Activated B cell treated with CpG ODN at 0.5 μM for 24 hours (primary cell): ENCODE measurements around the gene CASTOR1. TPM values are rescaled to one million over a fixed set of nuclear protein-coding genes. Genes with fewer than 3 reads are reported as not detected.

Experiments used
- ATAC-seq: fragments of 200-7000 bp; cut with Tn5 transposase; one replicate; pipeline ENCODE4 v1.10.0; 2021; ENCODE audit warnings: low read depth, mild to moderate bottlenecking, moderate library complexity
- CTCF ChIA-PET: fragments of 350-600 bp; sonication (Branson Sonifier 250); formaldehyde crosslinking; loops from one replicate; lab custom pipeline; 2021; ENCODE audit warnings: antibody characterized with exemption; lab: Charles Lee
- POLR2A ChIA-PET: fragments of 350-600 bp; sonication (Branson Sonifier 250); formaldehyde crosslinking; loops from one replicate; lab custom pipeline; 2021; ENCODE audit warnings: antibody characterized with exemption; lab: Charles Lee
- DNase-seq: peaks from one replicate; pipeline ENCODE4 v3.0.0; 2022
- H3K27ac Mint-ChIP-seq: one replicate; pipeline ENCODE4 v1.8.0; 2020; ENCODE audit warnings: mixed read lengths
- H3K27me3 Mint-ChIP-seq: one replicate; pipeline ENCODE4 v1.8.0; 2021; ENCODE audit warnings: mixed read lengths
- H3K36me3 Mint-ChIP-seq: one replicate; pipeline ENCODE4 v1.8.0; 2021; ENCODE audit warnings: low read depth, mixed read lengths
- H3K4me1 Mint-ChIP-seq: one replicate; pipeline ENCODE4 v1.8.0; 2021; ENCODE audit warnings: mixed read lengths
- H3K4me3 Mint-ChIP-seq: one replicate; pipeline ENCODE4 v1.8.0; 2020; ENCODE audit warnings: mild to moderate bottlenecking, mixed read lengths
- H3K9me3 Mint-ChIP-seq: one replicate; pipeline ENCODE4 v1.8.0; 2020; ENCODE audit warnings: mixed read lengths
- intact Hi-C: fragments of 100-400 bp; cut with micrococcal nuclease; formaldehyde crosslinking; loops from one replicate; pipeline ENCODE4 v1.15.1; 2024
- total RNA-seq: library from RNA; stranded (reverse); gene quantifications from 2 replicates; pipeline ENCODE4 v1.2.3, GENCODE V29; 2022
- TF ChIP-seq, protein P1 (sequence below): fragments of 200-600 bp; IDR thresholded peaks from one replicate; pipeline ENCODE4 v1.8.0; 2022; ENCODE audit warnings: antibody characterized with exemption, mild to moderate bottlenecking

CASTOR1 gene
- total RNA-seq, 1 donor from 2014 or later, result 2.4 TPM

DNA sequence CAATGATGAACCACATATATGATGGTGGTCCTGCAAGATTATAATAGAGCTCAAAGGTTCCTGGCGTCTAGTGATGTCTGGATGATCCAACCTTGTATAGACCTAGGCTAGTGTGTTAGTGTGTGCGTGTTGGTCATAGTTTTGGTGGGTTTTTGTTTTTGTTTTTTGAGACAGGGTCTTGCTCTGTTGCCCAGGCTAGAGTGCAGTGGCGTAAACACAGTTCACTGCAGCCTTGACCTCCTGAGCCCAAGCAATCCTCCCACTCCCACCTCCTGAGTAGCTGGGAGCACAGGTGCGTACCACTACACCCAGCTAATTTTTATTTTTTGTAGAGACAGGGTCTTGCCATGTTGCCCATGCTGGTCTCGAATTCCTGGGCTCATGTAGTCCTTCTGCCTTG lies 9.4 kb downstream of the CASTOR1 start:
- ATAC-seq, result no peak
- TF ChIP-seq, protein P1, sequence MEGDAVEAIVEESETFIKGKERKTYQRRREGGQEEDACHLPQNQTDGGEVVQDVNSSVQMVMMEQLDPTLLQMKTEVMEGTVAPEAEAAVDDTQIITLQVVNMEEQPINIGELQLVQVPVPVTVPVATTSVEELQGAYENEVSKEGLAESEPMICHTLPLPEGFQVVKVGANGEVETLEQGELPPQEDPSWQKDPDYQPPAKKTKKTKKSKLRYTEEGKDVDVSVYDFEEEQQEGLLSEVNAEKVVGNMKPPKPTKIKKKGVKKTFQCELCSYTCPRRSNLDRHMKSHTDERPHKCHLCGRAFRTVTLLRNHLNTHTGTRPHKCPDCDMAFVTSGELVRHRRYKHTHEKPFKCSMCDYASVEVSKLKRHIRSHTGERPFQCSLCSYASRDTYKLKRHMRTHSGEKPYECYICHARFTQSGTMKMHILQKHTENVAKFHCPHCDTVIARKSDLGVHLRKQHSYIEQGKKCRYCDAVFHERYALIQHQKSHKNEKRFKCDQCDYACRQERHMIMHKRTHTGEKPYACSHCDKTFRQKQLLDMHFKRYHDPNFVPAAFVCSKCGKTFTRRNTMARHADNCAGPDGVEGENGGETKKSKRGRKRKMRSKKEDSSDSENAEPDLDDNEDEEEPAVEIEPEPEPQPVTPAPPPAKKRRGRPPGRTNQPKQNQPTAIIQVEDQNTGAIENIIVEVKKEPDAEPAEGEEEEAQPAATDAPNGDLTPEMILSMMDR, result no peak
- H3K27me3 Mint-ChIP-seq, result peaks cover 25% of the 10 kb centered on the region
- no peak overlapping the region for H3K27ac Mint-ChIP-seq
- ChIA-PET CTCF (interaction anchor here (0.7 to 1.9 kb wide), 2 partner anchors 17 to 108 kb away, joined by 5 read pairs; no protein-coding TSS in a partner anchor), POLR2A (interaction anchor here (1.1 kb wide), 1 partner anchor 17 kb away, joined by 3 read pairs; no protein-coding TSS in a partner anchor)
- H3K4me3 Mint-ChIP-seq, result no peak overlapping the region
- intact Hi-C loops, result no loop called here
- DNase-seq, result no peak
- peaks cover 10% of the 10 kb centered on the region for H3K4me1 Mint-ChIP-seq
- no peaks in the 10 kb centered on the region for H3K9me3 Mint-ChIP-seq
- peaks cover 5% of the 10 kb centered on the region for H3K36me3 Mint-ChIP-seq

DNA sequence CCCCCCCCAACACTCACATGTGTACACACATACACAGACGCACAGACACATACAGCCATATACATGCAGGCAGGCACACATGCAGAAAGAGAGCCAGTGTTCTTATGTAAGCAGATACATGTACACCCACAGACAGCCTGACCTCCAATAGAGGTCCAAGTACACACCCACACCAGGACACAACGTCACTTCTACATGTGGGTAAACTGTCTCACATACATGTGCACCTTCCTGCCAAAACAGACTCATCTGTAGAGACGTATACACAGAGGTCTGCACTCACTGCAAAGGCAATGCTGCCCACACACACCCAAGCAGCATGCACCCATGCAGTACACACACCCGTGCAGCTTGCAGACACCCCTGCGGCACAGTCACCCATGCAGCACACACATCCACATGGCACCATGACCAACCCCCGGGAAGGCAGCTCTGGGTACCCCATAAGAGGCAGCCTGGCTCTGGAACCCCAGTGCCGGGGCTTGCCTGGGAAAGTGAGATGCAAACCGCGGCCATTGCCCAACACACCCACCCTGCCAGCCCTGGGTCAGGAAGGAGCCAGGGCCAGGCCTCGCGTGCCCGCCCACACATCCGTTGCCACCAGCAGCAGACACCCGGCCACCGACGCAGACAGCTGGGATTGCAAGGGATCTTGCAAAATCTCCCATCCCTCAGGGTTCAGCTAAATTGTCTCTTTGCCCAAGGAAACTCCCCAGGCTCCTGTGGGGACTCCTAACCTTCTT lies 10.1 kb downstream of the CASTOR1 start:
- Mint-ChIP-seq H3K27ac (no peak overlapping the region), H3K27me3 (peaks cover 25% of the 10 kb centered on the region), H3K9me3 (no peaks in the 10 kb centered on the region), H3K4me3 (no peak overlapping the region), H3K36me3 (no peaks in the 10 kb centered on the region), H3K4me1 (peaks cover 10% of the 10 kb centered on the region)
- ChIA-PET POLR2A (no interaction called here), CTCF (interaction anchor here (0.7 to 1.9 kb wide), 2 partner anchors 16 to 109 kb away, joined by 5 read pairs; no protein-coding TSS in a partner anchor)
- TF ChIP-seq, protein P1, result no peak
- ATAC-seq (no peak), DNase-seq (no peak)
- intact Hi-C loops, result no loop called here

DNA sequence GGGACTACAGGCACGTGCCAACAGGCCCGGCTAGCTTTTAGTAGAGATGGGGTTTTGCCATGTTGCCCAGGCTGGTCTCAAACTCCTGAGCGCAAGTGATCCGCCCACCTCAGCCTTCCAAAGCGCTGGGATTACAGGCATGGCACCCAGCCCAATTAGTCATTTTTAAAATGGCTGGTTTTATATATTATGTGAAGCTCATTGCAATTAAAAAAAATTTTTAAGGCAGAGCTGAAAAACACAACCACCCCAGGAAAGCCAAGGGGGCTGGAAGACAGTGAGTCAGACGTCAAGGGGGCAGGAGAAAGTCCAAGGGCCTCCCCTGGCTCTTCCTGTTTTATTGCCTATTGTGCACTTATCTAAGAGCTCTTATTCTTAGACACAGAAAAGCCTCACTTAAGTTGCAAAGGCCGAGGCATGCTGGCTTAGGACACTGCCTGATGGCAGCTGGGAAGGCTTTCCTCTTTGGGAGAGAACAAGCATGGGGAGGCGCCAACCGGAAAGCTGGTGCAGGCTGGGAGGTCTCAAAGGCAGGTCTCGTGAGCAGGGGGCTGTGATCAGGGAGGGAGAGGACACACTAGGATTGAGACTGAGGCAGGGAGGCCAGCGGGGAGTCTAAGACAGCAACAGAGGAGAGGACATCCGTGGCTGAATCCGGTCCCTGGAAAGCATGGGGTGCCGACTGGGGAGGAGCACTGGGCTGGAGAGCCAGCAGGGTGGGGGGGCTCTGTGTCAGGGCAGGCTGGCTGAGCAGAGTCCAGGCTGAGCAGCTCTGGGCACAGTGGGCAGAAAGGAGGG lies 11.6 kb downstream of the CASTOR1 start:
- TF ChIP-seq, protein P1, result no peak
- peaks cover 10% of the 10 kb centered on the region for H3K4me1 Mint-ChIP-seq
- DNase-seq (no peak), ATAC-seq (no peak)
- H3K27me3 Mint-ChIP-seq, result peaks cover 25% of the 10 kb centered on the region
- no peak overlapping the region for H3K27ac Mint-ChIP-seq
- no peaks in the 10 kb centered on the region for H3K36me3 Mint-ChIP-seq
- intact Hi-C loops, result no loop called here
- ChIA-PET POLR2A (no interaction called here), CTCF (interaction anchor here (0.9 to 3.3 kb wide), 2 partner anchors 10 to 113 kb away, joined by 3 to 13 read pairs; partner anchors contain the start of gene CASTOR1)
- no peak overlapping the region for H3K4me3 Mint-ChIP-seq
- no peaks in the 10 kb centered on the region for H3K9me3 Mint-ChIP-seq

DNA sequence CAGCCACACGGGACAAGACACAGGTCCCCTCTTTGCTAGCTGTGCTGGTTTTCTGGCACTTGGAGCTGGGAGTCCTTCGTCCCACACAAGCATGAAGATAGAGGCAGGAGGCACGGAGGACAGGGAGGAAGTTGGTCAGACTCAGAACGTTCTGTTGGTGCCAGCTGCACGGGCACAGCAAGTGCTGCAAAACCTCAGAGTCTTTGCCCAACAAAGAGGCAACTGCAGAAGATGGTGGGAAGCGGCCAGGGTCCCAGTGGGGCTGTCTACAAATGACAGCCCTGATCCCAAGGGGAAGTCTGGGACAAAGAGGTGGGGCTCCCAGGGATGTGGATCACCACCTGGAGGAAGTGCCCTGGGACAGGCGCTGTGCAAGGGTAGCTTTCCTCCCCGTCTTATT lies 13.3 kb downstream of the CASTOR1 start:
- DNase-seq, result no peak
- Mint-ChIP-seq H3K36me3 (no peaks in the 10 kb centered on the region), H3K9me3 (no peaks in the 10 kb centered on the region), H3K4me1 (peaks cover 10% of the 10 kb centered on the region), H3K27ac (no peak overlapping the region), H3K4me3 (no peak overlapping the region), H3K27me3 (peaks cover 25% of the 10 kb centered on the region)
- intact Hi-C loops, result no loop called here
- CTCF ChIA-PET, result interaction anchor here (3.3 kb wide), 1 partner anchor 12 kb away, joined by 13 read pairs; the partner anchor contains the start of gene CASTOR1
- TF ChIP-seq, protein P1, result no peak
- POLR2A ChIA-PET, result no interaction called here
- no peak for ATAC-seq

DNA sequence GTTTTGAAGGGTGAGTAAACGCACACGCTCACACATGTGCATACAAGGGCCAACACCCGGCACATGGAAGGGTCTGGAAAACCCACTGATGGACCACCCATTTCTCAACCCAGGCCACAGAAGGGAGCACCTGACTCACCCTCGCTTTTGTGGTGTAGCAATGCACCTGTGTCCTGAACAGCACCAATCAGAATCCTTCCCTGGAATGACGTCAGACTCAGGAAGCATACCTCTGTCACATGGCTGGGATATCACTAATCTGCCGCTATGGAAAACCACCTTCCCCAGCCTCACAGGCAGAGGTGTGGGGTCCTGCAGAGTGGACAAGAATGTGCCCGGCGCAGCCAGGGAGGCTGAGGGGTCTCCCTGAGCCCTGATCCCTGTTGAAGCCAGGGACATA lies 13.7 kb downstream of the CASTOR1 start:
- Mint-ChIP-seq H3K36me3 (peaks cover under 1% of the 10 kb centered on the region), H3K9me3 (no peaks in the 10 kb centered on the region), H3K4me3 (no peak overlapping the region), H3K27ac (no peak overlapping the region), H3K27me3 (peaks cover 25% of the 10 kb centered on the region), H3K4me1 (peaks cover 10% of the 10 kb centered on the region)
- DNase-seq (no peak), ATAC-seq (no peak)
- intact Hi-C loops, result no loop called here
- ChIA-PET POLR2A (no interaction called here), CTCF (interaction anchor here (3.3 kb wide), 1 partner anchor 13 kb away, joined by 13 read pairs; the partner anchor contains the start of gene CASTOR1)
- TF ChIP-seq, protein P1, result no peak
